ENCODE measurements around the gene PSMD1. TPM values are rescaled to one million over a fixed set of nuclear protein-coding genes. Genes with fewer than 3 reads are reported as not detected.

The PSMD1 gene
- total and polyA plus RNA-seq, 2 of the 8 experiments (the other 6 are each of a cell fraction or from before 2014, with no cell fraction given) = 179 to 272 TPM

DNA sequence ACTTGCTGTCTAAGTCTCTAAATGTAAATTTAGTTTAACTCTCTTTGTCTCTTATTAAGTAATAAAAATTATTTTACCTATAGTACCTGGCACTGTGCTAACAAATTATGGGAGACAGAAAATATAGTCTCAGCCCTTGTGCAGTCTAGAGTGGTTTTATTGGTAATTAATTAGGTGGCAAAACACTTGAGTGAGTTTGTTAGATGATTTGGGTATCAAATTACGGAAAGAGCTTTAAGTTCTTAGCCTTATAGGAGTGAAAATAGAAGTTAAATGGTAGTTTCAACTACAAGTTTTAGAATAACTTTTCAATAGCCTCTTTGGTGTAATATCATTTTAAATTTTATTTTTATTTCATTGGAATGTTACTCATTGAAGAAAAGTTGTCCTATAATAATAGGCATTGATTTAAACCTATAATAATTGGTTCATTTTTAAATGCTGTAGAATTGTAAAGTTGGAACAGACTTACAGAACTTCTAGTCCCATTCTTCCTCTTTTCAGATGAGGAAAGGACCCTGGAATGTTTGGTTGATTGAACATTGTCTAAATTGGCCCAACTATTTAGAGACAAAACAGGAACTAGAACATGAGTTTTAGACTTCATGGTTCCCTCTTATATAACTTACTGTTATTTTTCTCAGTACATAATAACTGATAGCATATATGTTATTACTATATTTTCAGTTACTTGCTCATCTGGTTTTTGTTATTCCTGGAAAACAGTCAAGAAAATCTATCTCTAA lies 78.4 kb downstream of the PSMD1 start (continued):
- TF ChIP-seq CHD7 (IDR thresholded peaks at IDR 0.05; ENCODE audit: insufficient replicate concordance, low read length) = no peak
- no peak for TF ChIP-seq RAD21 (IDR thresholded peaks at IDR 0.05 in 1 of 2, conservative IDR thresholded peaks at IDR 0.05 in 1 of 2; ENCODE audit: low read depth in 2 of 2, low read length in 2 of 2)
- TF ChIP-seq SIRT6 (IDR thresholded peaks at IDR 0.05; ENCODE audit: low read length) = no peak
- TF ChIP-seq CTBP2 (IDR thresholded peaks at IDR 0.05; ENCODE audit: borderline replicate concordance, insufficient read depth, insufficient read length, low read length) = no peak
- TF ChIP-seq E2F6 (IDR thresholded peaks at IDR 0.05) = no peak
- no peak for TF ChIP-seq FOSL1 (IDR thresholded peaks at IDR 0.05; ENCODE audit: insufficient read depth, low read depth, low read length)
- no peak for TF ChIP-seq BACH1 (IDR thresholded peaks at IDR 0.05; ENCODE audit: low read length)
- TF ChIP-seq RBBP5 (IDR thresholded peaks at IDR 0.05; ENCODE audit: borderline replicate concordance, low read depth, low read length) = no peak
